ENCODE measurements around the gene FLT4. TPM values are rescaled to one million over a fixed set of nuclear protein-coding genes. Genes with fewer than 3 reads are reported as not detected.

FLT4 gene
- total RNA-seq, 1 experiment from 2014 or later, result 0.44 TPM

DNA sequence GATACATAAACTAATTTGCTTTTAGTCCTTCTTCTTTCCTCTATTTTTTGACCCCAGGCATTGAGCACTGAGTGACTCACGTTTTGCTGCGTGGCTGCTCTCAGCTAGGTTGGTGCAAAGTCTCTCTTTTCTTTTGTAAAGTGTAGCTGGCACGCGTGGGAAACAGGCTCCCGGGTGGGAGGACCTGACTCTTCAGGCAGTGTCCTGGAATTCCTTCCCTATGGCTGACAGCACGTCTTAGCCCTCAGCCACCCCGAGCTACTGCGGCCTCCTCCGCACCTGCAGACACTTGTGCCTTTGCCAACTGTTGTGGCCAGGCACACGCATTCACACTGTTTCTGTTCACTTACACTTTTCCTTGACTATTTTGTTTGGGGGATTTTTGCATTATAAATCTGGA, 57.2 kb downstream of the FLT4 start:
- in situ Hi-C loops (cut with HindIII; ENCODE audit: low pct_unique_long_range_greater_than_20kb, low sequenced_read_pairs) (no loop called here), intact Hi-C loops (cut with micrococcal nuclease; ENCODE audit: unreplicated experiment) (no loop called here)
- no peak for ATAC-seq
- Histone ChIP-seq H3K27ac (ENCODE audit: low read length) (no peak overlapping the region), H3K4me1 (ENCODE audit: control insufficient read depth, insufficient read depth, low read length) (no peaks in the 10 kb centered on the region), H3K9me3 (ENCODE audit: control insufficient read depth, insufficient read depth, low read depth, low read length) (no peaks in the 10 kb centered on the region), H3K27me3 (ENCODE audit: control insufficient read depth, insufficient read depth, low read length) (peaks cover 2% of the 10 kb centered on the region; the same call in 1 of the 2 replicates), H3K4me3 (ENCODE audit: low read depth in 2 of 2, low read length in 2 of 2) (no peak overlapping the region), H3K36me3 (ENCODE audit: control insufficient read depth, insufficient read depth, low read length) (no peaks in the 10 kb centered on the region)
- ChIA-PET POLR2A (no interaction called here), CTCF (no interaction called here)
- BruUV-seq (replicated peaks), result no TSS peak
- TF ChIP-seq, protein P1, sequence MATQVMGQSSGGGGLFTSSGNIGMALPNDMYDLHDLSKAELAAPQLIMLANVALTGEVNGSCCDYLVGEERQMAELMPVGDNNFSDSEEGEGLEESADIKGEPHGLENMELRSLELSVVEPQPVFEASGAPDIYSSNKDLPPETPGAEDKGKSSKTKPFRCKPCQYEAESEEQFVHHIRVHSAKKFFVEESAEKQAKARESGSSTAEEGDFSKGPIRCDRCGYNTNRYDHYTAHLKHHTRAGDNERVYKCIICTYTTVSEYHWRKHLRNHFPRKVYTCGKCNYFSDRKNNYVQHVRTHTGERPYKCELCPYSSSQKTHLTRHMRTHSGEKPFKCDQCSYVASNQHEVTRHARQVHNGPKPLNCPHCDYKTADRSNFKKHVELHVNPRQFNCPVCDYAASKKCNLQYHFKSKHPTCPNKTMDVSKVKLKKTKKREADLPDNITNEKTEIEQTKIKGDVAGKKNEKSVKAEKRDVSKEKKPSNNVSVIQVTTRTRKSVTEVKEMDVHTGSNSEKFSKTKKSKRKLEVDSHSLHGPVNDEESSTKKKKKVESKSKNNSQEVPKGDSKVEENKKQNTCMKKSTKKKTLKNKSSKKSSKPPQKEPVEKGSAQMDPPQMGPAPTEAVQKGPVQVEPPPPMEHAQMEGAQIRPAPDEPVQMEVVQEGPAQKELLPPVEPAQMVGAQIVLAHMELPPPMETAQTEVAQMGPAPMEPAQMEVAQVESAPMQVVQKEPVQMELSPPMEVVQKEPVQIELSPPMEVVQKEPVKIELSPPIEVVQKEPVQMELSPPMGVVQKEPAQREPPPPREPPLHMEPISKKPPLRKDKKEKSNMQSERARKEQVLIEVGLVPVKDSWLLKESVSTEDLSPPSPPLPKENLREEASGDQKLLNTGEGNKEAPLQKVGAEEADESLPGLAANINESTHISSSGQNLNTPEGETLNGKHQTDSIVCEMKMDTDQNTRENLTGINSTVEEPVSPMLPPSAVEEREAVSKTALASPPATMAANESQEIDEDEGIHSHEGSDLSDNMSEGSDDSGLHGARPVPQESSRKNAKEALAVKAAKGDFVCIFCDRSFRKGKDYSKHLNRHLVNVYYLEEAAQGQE (IDR thresholded peaks at IDR 0.05; ENCODE audit: insufficient read depth in 1 of 2, low read depth in 2 of 2, low read length in 1 of 2), result no peak
- TF ChIP-seq POLR2AphosphoS5 (IDR thresholded peaks at IDR 0.05; ENCODE audit: low read depth, low read length) (no peak), TCF7L2 (IDR thresholded peaks at IDR 0.05; ENCODE audit: low read depth, low read length) (no peak), SIN3A (IDR thresholded peaks at IDR 0.05; ENCODE audit: borderline replicate concordance, insufficient read depth, low read depth, low read length) (no peak)
- TF ChIP-seq, protein P2, sequence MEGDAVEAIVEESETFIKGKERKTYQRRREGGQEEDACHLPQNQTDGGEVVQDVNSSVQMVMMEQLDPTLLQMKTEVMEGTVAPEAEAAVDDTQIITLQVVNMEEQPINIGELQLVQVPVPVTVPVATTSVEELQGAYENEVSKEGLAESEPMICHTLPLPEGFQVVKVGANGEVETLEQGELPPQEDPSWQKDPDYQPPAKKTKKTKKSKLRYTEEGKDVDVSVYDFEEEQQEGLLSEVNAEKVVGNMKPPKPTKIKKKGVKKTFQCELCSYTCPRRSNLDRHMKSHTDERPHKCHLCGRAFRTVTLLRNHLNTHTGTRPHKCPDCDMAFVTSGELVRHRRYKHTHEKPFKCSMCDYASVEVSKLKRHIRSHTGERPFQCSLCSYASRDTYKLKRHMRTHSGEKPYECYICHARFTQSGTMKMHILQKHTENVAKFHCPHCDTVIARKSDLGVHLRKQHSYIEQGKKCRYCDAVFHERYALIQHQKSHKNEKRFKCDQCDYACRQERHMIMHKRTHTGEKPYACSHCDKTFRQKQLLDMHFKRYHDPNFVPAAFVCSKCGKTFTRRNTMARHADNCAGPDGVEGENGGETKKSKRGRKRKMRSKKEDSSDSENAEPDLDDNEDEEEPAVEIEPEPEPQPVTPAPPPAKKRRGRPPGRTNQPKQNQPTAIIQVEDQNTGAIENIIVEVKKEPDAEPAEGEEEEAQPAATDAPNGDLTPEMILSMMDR (IDR thresholded peaks at IDR 0.05), result no peak
- DNase-seq (ENCODE audit: low read depth, low spot score), result no peak

DNA sequence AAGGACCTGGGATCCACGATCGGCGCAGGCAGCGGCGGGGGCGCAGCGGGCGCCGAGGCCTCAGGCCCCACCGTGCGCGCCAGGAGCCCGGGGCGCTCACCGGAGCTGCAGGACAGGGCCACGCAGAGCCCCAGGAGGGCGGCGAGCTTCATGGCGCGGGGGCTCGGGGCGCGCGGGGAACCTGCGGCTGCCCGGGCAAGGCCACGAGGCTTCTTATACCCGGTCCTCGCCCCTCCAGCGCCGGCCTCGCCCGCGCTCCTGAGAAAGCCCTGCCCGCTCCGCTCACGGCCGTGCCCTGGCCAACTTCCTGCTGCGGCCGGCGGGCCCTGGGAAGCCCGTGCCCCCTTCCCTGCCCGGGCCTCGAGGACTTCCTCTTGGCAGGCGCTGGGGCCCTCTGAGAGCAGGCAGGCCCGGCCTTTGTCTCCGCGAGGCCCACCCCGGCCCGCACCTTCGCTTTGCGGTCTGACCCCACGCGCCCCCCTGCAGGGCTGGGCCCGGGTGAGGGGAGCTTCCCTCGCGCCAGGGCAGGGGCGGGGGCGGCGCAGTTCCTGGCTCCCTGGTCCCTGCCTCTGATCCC, 58.0 kb downstream of the FLT4 start, which contains the start of gene SCGB3A1:
SCGB3A1 (minus strand) TSS at position 189 of the 577 bp plus-strand sequence; CDS start at position 152, 37 bp downstream.
- CTCF ChIA-PET, result no interaction called here

More for the DNA sequence above, 58.0 kb downstream of the FLT4 start, which contains the start of gene SCGB3A1:
- no TSS peak for BruUV-seq (replicated peaks)
- ATAC-seq (no peak), DNase-seq (ENCODE audit: low read depth, low spot score) (no peak)
- intact Hi-C loops (cut with micrococcal nuclease; ENCODE audit: unreplicated experiment) (no loop called here), in situ Hi-C loops (cut with HindIII; ENCODE audit: low pct_unique_long_range_greater_than_20kb, low sequenced_read_pairs) (no loop called here)
- no peaks in the 10 kb centered on the region for H3K36me3 ChIP-seq (ENCODE audit: control insufficient read depth, insufficient read depth, low read length)
- H3K4me1 ChIP-seq (ENCODE audit: control insufficient read depth, insufficient read depth, low read length), result no peaks in the 10 kb centered on the region
- POLR2A ChIA-PET, result no interaction called here
- H3K27ac ChIP-seq (ENCODE audit: low read length), result no peak within 1 kb of the TSS
- no peaks in the 10 kb centered on the region for H3K9me3 ChIP-seq (ENCODE audit: control insufficient read depth, insufficient read depth, low read depth, low read length)
- H3K27me3 ChIP-seq (ENCODE audit: control insufficient read depth, insufficient read depth, low read length), result peaks cover 2% of the 10 kb centered on the region; the same call in 1 of the 2 replicates
- peak within 1 kb of the TSS in 1 of 2 experiments; percentile 9; a peak in 1 of 4 replicates for H3K4me3 ChIP-seq (ENCODE audit: low read depth in 2 of 2, low read length in 2 of 2)
- TF ChIP-seq POLR2AphosphoS5 (IDR thresholded peaks at IDR 0.05; ENCODE audit: low read depth, low read length) (no peak), SIN3A (IDR thresholded peaks at IDR 0.05; ENCODE audit: borderline replicate concordance, insufficient read depth, low read depth, low read length) (no peak), TCF7L2 (IDR thresholded peaks at IDR 0.05; ENCODE audit: low read depth, low read length) (no peak)
- TF ChIP-seq, protein P2 (IDR thresholded peaks at IDR 0.05), result no peak
- TF ChIP-seq, protein P1 (IDR thresholded peaks at IDR 0.05; ENCODE audit: insufficient read depth in 1 of 2, low read depth in 2 of 2, low read length in 1 of 2), result no peak
